Rectal smooth muscle tissue (tissue), 1 donor: ENCODE measurements around the gene PTPRD.

ENCODE experiments used
- H3K27ac ChIP-seq: one replicate; pipeline ENCODE4 v1.7.0; 2013; ENCODE audit warnings: low read depth, low read length, inconsistent platforms
- H3K27me3 ChIP-seq: one replicate; pipeline ENCODE4 v1.7.0; 2013; ENCODE audit warnings: low read length; ENCODE audit not compliant: control insufficient read depth, insufficient read depth
- H3K36me3 ChIP-seq: one replicate; pipeline ENCODE4 v1.7.0; 2013; ENCODE audit warnings: low read length; ENCODE audit not compliant: control insufficient read depth, insufficient read depth
- H3K4me1 ChIP-seq: one replicate; pipeline ENCODE4 v1.7.0; 2013; ENCODE audit warnings: low read length; ENCODE audit not compliant: control insufficient read depth, insufficient read depth
- H3K4me3 ChIP-seq: one replicate; pipeline ENCODE4 v1.7.0; 2013; ENCODE audit warnings: low read length
- H3K9ac ChIP-seq: one replicate; pipeline ENCODE4 v1.7.0; 2013; ENCODE audit warnings: low read length

Gene PTPRD

GRCh38 chr9:8916771-8917170 lies 1696.0 kb downstream of the PTPRD start:
- H3K27ac ChIP-seq, result no peak overlapping the region

GRCh38 chr9:8907868-8908267 lies 1704.9 kb downstream of the PTPRD start:
- no peaks in the 10 kb centered on the region for H3K4me1 ChIP-seq
- H3K4me3 ChIP-seq, result no peak overlapping the region
- H3K9ac ChIP-seq, result no peak overlapping the region
- no peaks in the 10 kb centered on the region for H3K27me3 ChIP-seq
- no peaks in the 10 kb centered on the region for H3K36me3 ChIP-seq
- no peak overlapping the region for H3K27ac ChIP-seq

More at GRCh38 chr9:8916771-8917170, 1696.0 kb downstream of the PTPRD start:
- Histone ChIP-seq H3K4me3 (no peak overlapping the region), H3K4me1 (no peaks in the 10 kb centered on the region), H3K27me3 (no peaks in the 10 kb centered on the region), H3K36me3 (no peaks in the 10 kb centered on the region), H3K9ac (no peak overlapping the region)

GRCh38 chr9:8905731-8906130 lies 1707.1 kb downstream of the PTPRD start:
- no peak overlapping the region for H3K27ac ChIP-seq
- no peaks in the 10 kb centered on the region for H3K27me3 ChIP-seq
- H3K4me1 ChIP-seq, result no peaks in the 10 kb centered on the region
- H3K4me3 ChIP-seq, result no peak overlapping the region
- H3K9ac ChIP-seq, result no peak overlapping the region
- H3K36me3 ChIP-seq, result no peaks in the 10 kb centered on the region

GRCh38 chr9:8904771-8905515 lies 1707.9 kb downstream of the PTPRD start:
- Histone ChIP-seq H3K9ac (no peak overlapping the region), H3K4me3 (no peak overlapping the region), H3K27me3 (no peaks in the 10 kb centered on the region), H3K36me3 (no peaks in the 10 kb centered on the region), H3K27ac (no peak overlapping the region), H3K4me1 (no peaks in the 10 kb centered on the region)

- Histone ChIP-seq H3K4me1 (no peaks in the 10 kb centered on the region), H3K27ac (no peak overlapping the region), H3K36me3 (no peaks in the 10 kb centered on the region), H3K4me3 (no peak overlapping the region), H3K27me3 (no peaks in the 10 kb centered on the region), H3K9ac (no peak overlapping the region)
Observed at GRCh38 chr9:8903077-8903476, 1709.7 kb downstream of the PTPRD start.

GRCh38 chr9:8901146-8901545 lies 1711.7 kb downstream of the PTPRD start:
- no peaks in the 10 kb centered on the region for H3K36me3 ChIP-seq

GRCh38 chr9:8899511-8899910 lies 1713.3 kb downstream of the PTPRD start:
- Histone ChIP-seq H3K36me3 (no peaks in the 10 kb centered on the region), H3K27ac (no peak overlapping the region), H3K4me3 (no peak overlapping the region)

More at GRCh38 chr9:8901146-8901545, 1711.7 kb downstream of the PTPRD start:
- Histone ChIP-seq H3K9ac (no peak overlapping the region), H3K27ac (no peak overlapping the region), H3K27me3 (no peaks in the 10 kb centered on the region), H3K4me1 (no peaks in the 10 kb centered on the region), H3K4me3 (no peak overlapping the region)

GRCh38 chr9:8895861-8896224 lies 1717.0 kb downstream of the PTPRD start:
- no peak overlapping the region for H3K27ac ChIP-seq
- no peak overlapping the region for H3K9ac ChIP-seq
- no peak overlapping the region for H3K4me3 ChIP-seq
- H3K36me3 ChIP-seq, result no peaks in the 10 kb centered on the region
- H3K4me1 ChIP-seq, result no peaks in the 10 kb centered on the region
- H3K27me3 ChIP-seq, result no peaks in the 10 kb centered on the region

More at GRCh38 chr9:8899511-8899910, 1713.3 kb downstream of the PTPRD start:
- no peaks in the 10 kb centered on the region for H3K4me1 ChIP-seq
- no peak overlapping the region for H3K9ac ChIP-seq
- H3K27me3 ChIP-seq, result no peaks in the 10 kb centered on the region

GRCh38 chr9:8895106-8895860 lies 1717.5 kb downstream of the PTPRD start:
- Histone ChIP-seq H3K9ac (no peak overlapping the region), H3K4me3 (no peak overlapping the region), H3K27ac (no peak overlapping the region), H3K27me3 (no peaks in the 10 kb centered on the region), H3K36me3 (no peaks in the 10 kb centered on the region), H3K4me1 (no peaks in the 10 kb centered on the region)

GRCh38 chr9:8890695-8891094 lies 1722.1 kb downstream of the PTPRD start:
- H3K4me1 ChIP-seq, result no peaks in the 10 kb centered on the region
- no peaks in the 10 kb centered on the region for H3K27me3 ChIP-seq
- no peak overlapping the region for H3K4me3 ChIP-seq
- no peak overlapping the region for H3K27ac ChIP-seq
- H3K9ac ChIP-seq, result no peak overlapping the region
- no peaks in the 10 kb centered on the region for H3K36me3 ChIP-seq

GRCh38 chr9:8889100-8889499 lies 1723.7 kb downstream of the PTPRD start:
- no peaks in the 10 kb centered on the region for H3K36me3 ChIP-seq

GRCh38 chr9:8888591-8888990 lies 1724.2 kb downstream of the PTPRD start:
- Histone ChIP-seq H3K27me3 (no peaks in the 10 kb centered on the region), H3K4me3 (no peak overlapping the region), H3K36me3 (no peaks in the 10 kb centered on the region), H3K9ac (no peak overlapping the region), H3K27ac (no peak overlapping the region), H3K4me1 (no peaks in the 10 kb centered on the region)

More at GRCh38 chr9:8889100-8889499, 1723.7 kb downstream of the PTPRD start:
- H3K27ac ChIP-seq, result no peak overlapping the region
- H3K4me1 ChIP-seq, result no peaks in the 10 kb centered on the region
- H3K27me3 ChIP-seq, result no peaks in the 10 kb centered on the region
- H3K4me3 ChIP-seq, result no peak overlapping the region
- H3K9ac ChIP-seq, result no peak overlapping the region
